HG02571 (cell line): Measurements from ENCODE around the gene RGL2.
A peak's percentile ranks its signal among the peaks of the same experiment; 100 is the strongest.
"Not testable (repeated sequence)": the region's sequence is repeated elsewhere in the genome, so short reads cannot be mapped to it uniquely, and the experiment has no call there.

Experiments used
- ATAC-seq: cut with Tn5 transposase; IDR thresholded peaks from one replicate; pipeline ENCODE4 v1.9.1; 2021; ENCODE audit warnings: mild to moderate bottlenecking, moderate library complexity; ENCODE audit not compliant: unreplicated experiment

RGL2 gene

GRCh38 chr6:33296797-33297405, 1.8 kb downstream of the RGL2 start:
- ATAC-seq: no peak

GRCh38 chr6:33295621-33296369, 2.9 kb downstream of the RGL2 start:
- ATAC-seq: no peak

GRCh38 chr6:33294086-33294823, 4.5 kb downstream of the RGL2 start:
- no peak for ATAC-seq

DNA sequence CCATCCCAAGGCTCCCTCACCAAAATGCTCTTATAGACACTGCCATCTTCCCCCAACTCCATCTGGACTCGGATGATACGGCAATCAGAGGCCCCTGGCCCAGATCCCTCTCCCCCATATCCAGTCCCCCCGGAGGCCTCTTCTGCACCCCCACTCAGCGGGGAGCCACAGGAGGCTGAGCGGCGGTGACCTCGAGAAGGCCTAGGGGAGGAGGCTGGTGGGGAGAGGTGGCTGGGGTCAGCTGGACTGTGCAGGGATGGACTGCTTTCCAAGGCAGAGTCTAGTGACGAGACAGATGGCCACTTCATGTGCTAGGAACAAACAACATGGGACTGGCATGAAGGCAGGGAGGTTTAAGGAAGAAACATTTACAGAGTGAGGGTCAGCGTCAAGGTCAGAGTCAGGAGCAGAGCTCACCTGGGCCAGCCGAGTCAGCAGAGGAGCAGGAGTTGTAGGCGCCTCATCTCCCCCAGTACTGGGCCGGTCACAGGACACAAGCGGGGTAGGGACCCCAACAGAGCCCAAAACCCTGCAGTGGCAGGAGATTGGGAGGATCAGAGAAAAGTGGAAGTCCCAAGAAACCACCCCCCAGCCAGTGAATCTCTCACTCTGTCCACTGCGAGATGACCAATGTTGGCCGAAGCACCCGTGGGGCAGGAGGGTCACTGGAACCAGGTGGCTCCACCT, 5.6 kb downstream of the RGL2 start:
- ATAC-seq: no peak

DNA sequence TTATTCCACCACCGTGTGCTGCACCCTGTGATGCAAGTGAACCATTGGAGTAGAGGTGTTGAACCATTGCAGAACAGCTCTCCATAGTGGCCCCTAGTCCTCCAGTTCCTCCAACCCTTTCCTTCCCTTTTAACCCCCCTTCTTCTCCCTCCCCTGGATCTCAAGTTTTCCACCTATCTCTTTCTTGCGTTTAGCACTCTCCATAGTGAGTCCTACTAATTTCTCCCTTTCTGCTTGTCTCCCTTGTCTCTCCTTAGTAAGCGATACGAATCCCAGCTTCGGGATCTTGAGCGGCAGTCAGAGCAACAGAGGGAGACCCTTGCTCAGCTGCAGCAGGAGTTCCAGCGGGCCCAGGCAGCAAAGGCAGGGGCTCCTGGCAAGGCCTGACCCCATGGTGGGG, 8.3 kb downstream of the RGL2 start:
- ATAC-seq: no peak

- ATAC-seq: peak; percentile 13
Observed at GRCh38 chr6:33289784-33290315, 8.9 kb downstream of the RGL2 start.

- peak; percentile 77 for ATAC-seq
Observed at GRCh38 chr6:33288921-33289783, 9.6 kb downstream of the RGL2 start, which contains the start of the genes PFDN6 and WDR46. Gene PFDN6, plus strand, starts transcription at chr6:33289601. Its CDS starts 256 bp downstream, at chr6:33289857. Gene WDR46, minus strand, starts transcription at chr6:33289239. Its CDS starts 69 bp downstream, at chr6:33289170.

DNA sequence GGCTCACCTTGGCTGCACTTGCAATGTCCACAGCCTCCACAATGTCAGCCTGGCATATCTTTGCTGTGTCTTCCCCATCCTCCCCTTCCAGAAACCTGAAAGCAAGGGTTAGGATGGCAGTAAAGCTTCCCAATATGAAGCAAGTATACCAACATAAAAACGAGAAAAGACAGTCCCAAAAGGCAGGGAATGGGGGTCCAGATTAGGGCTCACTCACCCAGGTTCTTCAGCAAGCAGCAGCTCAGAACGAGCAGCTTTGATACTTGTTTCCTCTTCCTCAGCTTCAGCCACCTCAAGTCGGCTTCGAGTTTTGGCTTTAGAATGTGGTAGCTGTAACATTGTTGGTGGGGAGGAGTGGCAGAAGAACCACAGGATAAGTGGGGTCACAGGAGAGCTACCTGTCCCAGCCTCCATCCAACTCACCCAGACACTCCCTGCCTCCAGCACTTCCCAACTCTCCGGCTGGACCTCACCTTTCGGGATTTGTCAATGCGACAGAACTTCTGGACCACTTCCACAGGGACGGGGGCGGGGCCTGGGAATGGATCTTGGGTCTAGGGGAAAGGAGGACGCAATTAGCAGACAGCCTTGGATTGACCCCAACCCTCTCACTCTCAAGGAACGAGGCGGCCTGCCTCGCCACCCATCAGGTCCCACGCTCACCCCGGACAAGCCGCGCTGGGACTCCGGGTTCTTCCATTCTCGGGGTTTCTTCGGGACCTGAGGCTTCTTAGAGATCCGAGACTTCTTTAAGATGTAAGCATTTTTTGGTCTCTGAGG, 10.4 kb downstream of the RGL2 start:
- peak; percentile 6 for ATAC-seq

DNA sequence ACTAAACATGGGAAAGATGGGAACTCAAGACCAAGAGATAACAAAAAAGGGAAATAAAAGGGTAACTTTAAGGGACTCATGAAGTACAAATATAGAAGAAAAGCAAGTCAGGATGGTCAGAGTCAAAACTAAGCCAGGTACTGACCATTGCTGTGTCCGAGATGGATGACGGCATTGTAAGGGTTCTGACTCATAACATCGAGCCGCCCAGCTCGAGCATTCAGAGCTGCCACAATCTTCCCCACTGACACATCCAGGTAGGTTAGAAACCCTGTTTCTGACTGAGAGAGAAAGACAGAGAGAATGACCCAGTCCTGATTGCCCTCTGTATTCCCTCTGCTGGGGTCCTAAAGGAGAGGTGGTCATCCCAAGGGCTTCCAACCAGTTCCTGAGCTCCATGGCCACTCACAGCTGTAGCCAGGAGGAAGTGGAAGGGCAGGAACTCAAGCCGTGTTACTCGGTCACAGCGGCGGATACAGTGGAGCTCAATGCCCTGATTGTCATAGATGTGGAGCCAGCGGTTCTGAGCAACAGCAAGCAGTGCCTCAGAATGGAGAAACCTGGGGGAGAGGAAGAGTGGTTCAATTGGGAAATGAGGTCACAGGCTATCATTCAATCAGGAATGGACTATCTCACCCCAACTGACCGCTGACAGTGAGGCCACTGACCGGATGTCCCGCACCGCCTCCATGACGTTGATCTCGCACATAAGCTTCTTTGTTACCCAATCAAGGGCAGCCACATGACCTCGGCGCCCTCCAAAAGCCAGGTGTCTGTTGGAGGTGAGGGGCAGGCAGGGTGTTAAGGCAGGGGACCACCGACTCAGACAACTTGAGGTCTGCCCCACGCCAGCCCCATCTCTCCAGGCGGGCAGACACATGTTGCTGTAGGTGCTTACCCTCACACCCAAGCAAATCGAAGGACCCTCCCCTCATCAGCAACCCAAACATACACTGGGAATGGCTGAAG, 11.5 kb downstream of the RGL2 start:
- no peak for ATAC-seq

DNA sequence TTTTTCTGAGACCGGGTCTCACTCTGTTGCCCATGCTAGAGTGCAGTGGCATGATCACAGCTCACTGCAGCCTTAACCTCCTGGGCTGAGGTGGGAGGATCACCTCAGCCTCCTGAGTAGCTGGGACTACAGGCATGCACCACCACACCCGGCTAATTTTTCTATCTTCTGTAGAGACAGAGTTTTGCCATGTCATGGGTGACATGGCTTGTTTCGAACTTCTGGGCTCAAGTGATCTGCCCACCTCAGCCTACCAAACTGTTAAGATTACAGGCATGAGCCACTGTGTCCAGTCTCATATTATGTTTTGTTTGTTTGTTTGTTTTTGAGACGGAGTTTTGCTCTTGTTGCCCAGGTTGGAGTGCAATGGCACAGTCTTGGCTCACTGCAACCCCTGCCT, 13.5 kb downstream of the RGL2 start:
- not testable (repeated sequence) for ATAC-seq

DNA sequence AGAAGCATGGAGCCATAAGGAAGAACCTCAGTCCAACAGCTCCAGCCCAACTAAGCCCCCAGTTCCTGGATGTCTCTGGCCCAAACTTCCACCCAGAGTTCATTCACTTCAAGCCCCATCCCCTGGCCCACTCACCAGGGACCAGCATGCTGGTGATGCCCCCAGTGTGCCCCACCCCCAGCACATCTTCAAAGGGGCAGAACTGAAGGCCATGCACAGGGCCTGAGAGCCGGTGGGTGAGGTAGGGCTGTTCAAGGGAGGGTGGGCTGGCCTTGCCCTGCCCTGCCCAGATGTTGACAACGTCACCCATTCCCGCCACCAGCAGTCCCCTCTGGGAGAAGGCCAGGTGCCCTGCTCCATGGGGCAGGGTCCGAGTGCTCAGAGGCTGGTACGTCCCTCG, 18.2 kb downstream of the RGL2 start:
- ATAC-seq: no peak

DNA sequence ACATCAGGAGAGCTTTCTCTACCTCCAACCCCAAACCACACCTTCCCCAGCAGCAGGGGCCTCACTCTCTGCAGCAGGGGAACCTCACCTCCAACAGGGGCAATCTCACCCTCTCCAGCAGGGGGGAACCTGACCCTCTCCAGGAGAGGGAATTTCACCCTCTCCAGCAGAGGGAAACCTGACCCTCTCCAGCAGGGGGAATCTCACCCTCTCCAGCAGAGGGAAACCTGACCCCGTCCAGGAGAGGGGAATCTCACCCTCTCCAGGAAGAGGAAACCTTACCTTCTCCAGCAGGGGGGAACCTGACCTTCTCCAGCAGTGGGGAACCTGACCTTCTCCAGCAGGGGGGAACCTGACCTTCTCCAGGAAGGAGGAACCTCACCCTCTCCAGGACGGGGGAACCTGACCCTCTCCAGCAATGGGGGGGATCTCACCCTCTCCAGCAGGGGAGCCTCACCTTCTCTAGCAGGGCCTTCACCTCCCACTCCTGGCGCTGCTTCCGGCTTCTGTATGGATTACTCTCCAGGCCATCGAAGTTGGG, 18.7 kb downstream of the RGL2 start:
- no peak for ATAC-seq

- no peak for ATAC-seq
Observed at GRCh38 chr6:33279257-33279695, 19.5 kb downstream of the RGL2 start.

GRCh38 chr6:33278810-33279209, 19.9 kb downstream of the RGL2 start:
- ATAC-seq: no peak

DNA sequence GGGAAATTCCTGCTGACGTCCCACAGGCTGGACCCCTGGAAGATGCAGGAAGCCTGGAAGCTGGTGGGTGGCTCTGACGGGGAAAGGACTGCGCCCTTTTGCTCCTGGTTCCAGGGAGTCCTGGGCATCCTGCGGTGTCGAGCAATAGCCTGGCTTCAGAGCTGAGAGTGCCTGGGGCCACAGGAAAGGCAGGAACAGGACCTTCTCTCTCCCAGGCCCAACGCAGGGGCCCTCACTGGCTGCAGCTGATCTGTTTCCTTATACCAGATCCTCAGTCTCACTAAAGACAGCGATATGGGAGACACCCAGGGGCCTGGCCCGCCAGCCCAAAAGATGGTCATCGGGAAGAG, 20.4 kb downstream of the RGL2 start:
- no peak for ATAC-seq

- no peak for ATAC-seq
Observed at GRCh38 chr6:33277663-33278391, 20.9 kb downstream of the RGL2 start.
